ENCODE results near the gene ZFP42.

- TF ChIP-seq POLR2A (IDR thresholded peaks at IDR 0.05; ENCODE audit: low read length) (no peak), GATA1 (IDR thresholded peaks at IDR 0.05; ENCODE audit: low read depth, low read length) (no peak)
Observed at GRCh38 chr4:188012426-188012945, 16.9 kb downstream of the ZFP42 start.
